Ishikawa (cell line): ENCODE results near the gene OXTR.

Experiments
- CEBPB ChIP-seq: IDR thresholded peaks from 2 replicates; pipeline ENCODE4 v1.6.1; 2012
- CREB1 ChIP-seq: IDR thresholded peaks from 2 replicates; pipeline ENCODE4 v1.6.1; 2012; ENCODE audit warnings: low read depth
- EGR1 ChIP-seq: IDR thresholded peaks from 2 replicates; pipeline ENCODE4 v1.6.1; 2012
- EP300 ChIP-seq: IDR thresholded peaks from 2 replicates; pipeline ENCODE4 v1.6.1; 2012; ENCODE audit warnings: borderline replicate concordance
- FOXM1 ChIP-seq: IDR thresholded peaks from 2 replicates; pipeline ENCODE4 v1.6.1; 2012; ENCODE audit warnings: low read depth, borderline replicate concordance
- NFIC ChIP-seq: IDR thresholded peaks from 2 replicates; pipeline ENCODE4 v1.6.1; 2012
- RAD21 ChIP-seq: IDR thresholded peaks from 2 replicates; pipeline ENCODE4 v1.6.1; 2012; ENCODE audit warnings: low read depth
- TAF1 ChIP-seq: IDR thresholded peaks from 2 replicates; pipeline ENCODE4 v1.6.1; 2012; ENCODE audit warnings: low read depth, mild to moderate bottlenecking
- TCF12 ChIP-seq: IDR thresholded peaks from 2 replicates; pipeline ENCODE4 v1.6.1; 2012; ENCODE audit warnings: low read depth
- TEAD4 ChIP-seq: IDR thresholded peaks from 2 replicates; pipeline ENCODE4 v1.6.1; 2012
- YY1 ChIP-seq: IDR thresholded peaks from 2 replicates; pipeline ENCODE4 v1.6.1; 2012; ENCODE audit warnings: low read depth
- ZBTB7A ChIP-seq: IDR thresholded peaks from 2 replicates; pipeline ENCODE4 v1.6.1; 2012; ENCODE audit warnings: low read depth
- TF ChIP-seq, protein P1 (sequence below): IDR thresholded peaks from 2 replicates; pipeline ENCODE4 v1.6.1; 2012
- TF ChIP-seq, protein P2 (sequence below): IDR thresholded peaks from 2 replicates; pipeline ENCODE4 v1.6.1; 2012; ENCODE audit warnings: low read depth, mild to moderate bottlenecking
- TF ChIP-seq, protein P3 (sequence below): IDR thresholded peaks from 2 replicates; pipeline ENCODE4 v1.6.1; 2012

The OXTR gene

DNA sequence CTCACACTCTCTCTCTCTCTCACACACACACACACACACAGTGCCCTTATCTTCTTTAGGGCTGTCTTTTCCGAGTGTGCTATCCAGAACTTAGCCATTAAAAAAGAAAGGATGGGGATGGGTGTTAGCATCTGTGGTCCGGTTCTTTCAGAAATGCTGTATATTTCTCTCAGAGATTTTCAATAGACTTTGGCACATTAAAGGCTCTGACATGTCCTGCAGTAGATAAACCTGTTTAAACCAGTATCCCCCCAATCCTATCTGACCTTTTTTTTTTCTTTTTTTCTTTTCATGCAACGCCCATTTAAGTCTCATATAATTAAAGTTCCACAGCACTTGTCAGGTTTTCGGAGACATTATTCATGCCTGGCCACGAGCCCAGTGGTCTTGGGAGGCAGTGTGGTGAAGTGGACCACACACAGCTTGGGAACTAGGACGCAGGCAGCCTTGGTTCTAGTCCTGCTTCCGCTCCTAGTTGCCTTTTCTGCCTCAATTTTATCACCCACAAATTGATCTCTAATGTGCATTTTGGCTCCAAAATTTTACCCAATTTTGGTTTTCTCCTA, 22.6 kb downstream of the OXTR start:
- no peak for TF ChIP-seq NFIC
- TF ChIP-seq, protein P1, sequence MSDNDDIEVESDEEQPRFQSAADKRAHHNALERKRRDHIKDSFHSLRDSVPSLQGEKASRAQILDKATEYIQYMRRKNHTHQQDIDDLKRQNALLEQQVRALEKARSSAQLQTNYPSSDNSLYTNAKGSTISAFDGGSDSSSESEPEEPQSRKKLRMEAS: no peak
- TF ChIP-seq ZBTB7A: no peak
- TF ChIP-seq, protein P2, sequence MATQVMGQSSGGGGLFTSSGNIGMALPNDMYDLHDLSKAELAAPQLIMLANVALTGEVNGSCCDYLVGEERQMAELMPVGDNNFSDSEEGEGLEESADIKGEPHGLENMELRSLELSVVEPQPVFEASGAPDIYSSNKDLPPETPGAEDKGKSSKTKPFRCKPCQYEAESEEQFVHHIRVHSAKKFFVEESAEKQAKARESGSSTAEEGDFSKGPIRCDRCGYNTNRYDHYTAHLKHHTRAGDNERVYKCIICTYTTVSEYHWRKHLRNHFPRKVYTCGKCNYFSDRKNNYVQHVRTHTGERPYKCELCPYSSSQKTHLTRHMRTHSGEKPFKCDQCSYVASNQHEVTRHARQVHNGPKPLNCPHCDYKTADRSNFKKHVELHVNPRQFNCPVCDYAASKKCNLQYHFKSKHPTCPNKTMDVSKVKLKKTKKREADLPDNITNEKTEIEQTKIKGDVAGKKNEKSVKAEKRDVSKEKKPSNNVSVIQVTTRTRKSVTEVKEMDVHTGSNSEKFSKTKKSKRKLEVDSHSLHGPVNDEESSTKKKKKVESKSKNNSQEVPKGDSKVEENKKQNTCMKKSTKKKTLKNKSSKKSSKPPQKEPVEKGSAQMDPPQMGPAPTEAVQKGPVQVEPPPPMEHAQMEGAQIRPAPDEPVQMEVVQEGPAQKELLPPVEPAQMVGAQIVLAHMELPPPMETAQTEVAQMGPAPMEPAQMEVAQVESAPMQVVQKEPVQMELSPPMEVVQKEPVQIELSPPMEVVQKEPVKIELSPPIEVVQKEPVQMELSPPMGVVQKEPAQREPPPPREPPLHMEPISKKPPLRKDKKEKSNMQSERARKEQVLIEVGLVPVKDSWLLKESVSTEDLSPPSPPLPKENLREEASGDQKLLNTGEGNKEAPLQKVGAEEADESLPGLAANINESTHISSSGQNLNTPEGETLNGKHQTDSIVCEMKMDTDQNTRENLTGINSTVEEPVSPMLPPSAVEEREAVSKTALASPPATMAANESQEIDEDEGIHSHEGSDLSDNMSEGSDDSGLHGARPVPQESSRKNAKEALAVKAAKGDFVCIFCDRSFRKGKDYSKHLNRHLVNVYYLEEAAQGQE: no peak
- no peak for TF ChIP-seq EP300
- no peak for TF ChIP-seq RAD21
- no peak for TF ChIP-seq CEBPB
- TF ChIP-seq CREB1: no peak
- TF ChIP-seq, protein P3, sequence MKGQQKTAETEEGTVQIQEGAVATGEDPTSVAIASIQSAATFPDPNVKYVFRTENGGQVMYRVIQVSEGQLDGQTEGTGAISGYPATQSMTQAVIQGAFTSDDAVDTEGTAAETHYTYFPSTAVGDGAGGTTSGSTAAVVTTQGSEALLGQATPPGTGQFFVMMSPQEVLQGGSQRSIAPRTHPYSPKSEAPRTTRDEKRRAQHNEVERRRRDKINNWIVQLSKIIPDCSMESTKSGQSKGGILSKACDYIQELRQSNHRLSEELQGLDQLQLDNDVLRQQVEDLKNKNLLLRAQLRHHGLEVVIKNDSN: no peak
- TF ChIP-seq EGR1: no peak
- TF ChIP-seq TAF1: no peak
- no peak for TF ChIP-seq TEAD4
- no peak for TF ChIP-seq TCF12
- TF ChIP-seq FOXM1: no peak
- no peak for TF ChIP-seq YY1

DNA sequence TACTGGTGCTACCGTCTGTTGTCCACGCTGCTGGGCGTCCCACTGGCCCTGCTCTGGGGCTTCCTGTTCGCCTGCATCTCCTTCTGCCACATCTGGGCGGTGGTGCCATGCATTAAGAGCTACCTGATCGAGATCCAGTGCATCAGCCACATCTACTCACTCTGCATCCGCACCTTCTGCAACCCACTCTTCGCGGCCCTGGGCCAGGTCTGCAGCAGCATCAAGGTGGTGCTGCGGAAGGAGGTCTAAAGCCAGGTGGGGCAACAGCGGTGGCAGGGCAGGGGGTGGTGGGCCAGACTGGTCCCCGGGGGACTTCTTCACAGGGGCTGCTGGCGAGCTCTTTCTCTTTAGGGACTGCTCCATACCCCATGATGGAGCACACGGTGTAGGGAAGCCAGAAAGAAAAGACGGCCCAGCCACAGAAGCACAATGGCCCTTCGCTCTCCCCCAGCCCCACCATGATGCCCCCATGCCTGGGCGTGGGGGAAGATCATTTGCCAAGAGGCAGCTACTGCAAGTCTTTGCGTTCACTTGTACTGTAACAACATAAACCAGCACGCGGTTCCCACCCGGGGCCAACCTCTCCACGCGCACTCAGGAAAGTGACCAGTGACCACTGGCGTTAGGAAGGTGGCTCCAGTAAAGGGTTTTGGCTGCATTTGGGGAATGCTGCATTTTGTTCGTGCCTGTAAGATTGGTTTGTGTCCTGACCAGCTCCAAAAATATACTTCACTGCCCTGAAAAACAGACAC, 23.6 kb downstream of the OXTR start:
- TF ChIP-seq NFIC: no peak
- no peak for TF ChIP-seq TEAD4
- no peak for TF ChIP-seq TCF12
- no peak for TF ChIP-seq FOXM1
- no peak for TF ChIP-seq YY1
- TF ChIP-seq, protein P1: no peak
- TF ChIP-seq CEBPB: no peak
- TF ChIP-seq, protein P2: no peak
- no peak for TF ChIP-seq RAD21
- no peak for TF ChIP-seq TAF1
- no peak for TF ChIP-seq ZBTB7A
- TF ChIP-seq, protein P3: no peak
- TF ChIP-seq CREB1: no peak
- no peak for TF ChIP-seq EP300
- TF ChIP-seq EGR1: no peak

DNA sequence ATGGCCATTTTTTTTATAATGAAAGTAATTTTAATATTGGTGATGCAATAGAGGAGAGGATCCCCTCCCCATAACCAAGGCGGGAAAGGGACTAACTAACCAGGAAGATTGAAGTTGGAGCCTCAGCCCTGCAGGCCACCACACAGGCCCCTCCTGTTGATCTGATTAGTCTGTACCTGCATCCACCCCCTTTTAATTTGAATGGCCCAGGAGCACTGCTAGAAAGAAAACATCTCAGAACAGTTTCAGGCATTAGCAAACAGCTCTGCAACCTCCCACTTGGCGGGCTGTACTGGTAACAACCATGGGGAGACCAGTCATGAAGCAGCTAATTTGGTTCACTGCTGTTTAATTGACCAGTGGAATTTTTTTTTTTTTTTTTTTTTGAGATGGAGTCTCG, 25.5 kb downstream of the OXTR start:
- TF ChIP-seq CEBPB (no peak), RAD21 (no peak), TAF1 (no peak), EP300 (no peak), TCF12 (no peak), EGR1 (no peak), CREB1 (no peak), YY1 (no peak), FOXM1 (no peak), TEAD4 (no peak), NFIC (no peak), ZBTB7A (no peak)
- TF ChIP-seq, protein P2: no peak
- TF ChIP-seq, protein P3: no peak
- TF ChIP-seq, protein P1: no peak
